Suppressor macrophage (primary cell): ENCODE results near the gene MOSPD2.

Experiments used
- DNase-seq, 4 experiments: peaks; one replicate each; pipeline ENCODE4 v3.0.0-alpha.2; 2020 to 2022

Gene MOSPD2

GRCh38 chrX:14916017-14916674, 42.9 kb downstream of the MOSPD2 start:
- DNase-seq, result no peak

- DNase-seq, result no peak
Observed at GRCh38 chrX:14919407-14919806, 46.2 kb downstream of the MOSPD2 start.

GRCh38 chrX:14920196-14920595, 47.0 kb downstream of the MOSPD2 start:
- no peak for DNase-seq

GRCh38 chrX:14922437-14922836, 49.2 kb downstream of the MOSPD2 start:
- DNase-seq, result no peak

GRCh38 chrX:14923761-14924160, 50.5 kb downstream of the MOSPD2 start:
- no peak for DNase-seq

GRCh38 chrX:14926471-14926870, 53.2 kb downstream of the MOSPD2 start:
- DNase-seq, result no peak

GRCh38 chrX:14927401-14927800, 54.2 kb downstream of the MOSPD2 start:
- no peak for DNase-seq

- no peak for DNase-seq
Observed at GRCh38 chrX:14930663-14931062, 57.4 kb downstream of the MOSPD2 start.

- no peak for DNase-seq
Observed at GRCh38 chrX:14932136-14932535, 58.9 kb downstream of the MOSPD2 start.

- no peak for DNase-seq
Observed at GRCh38 chrX:14934423-14934822, 61.2 kb downstream of the MOSPD2 start.

- peak; percentile 46 to 76 (median 71) for DNase-seq
Observed at GRCh38 chrX:14936561-14936960, 63.3 kb downstream of the MOSPD2 start.

- no peak for DNase-seq
Observed at GRCh38 chrX:14939644-14940043, 66.4 kb downstream of the MOSPD2 start.

- DNase-seq, result no peak
Observed at GRCh38 chrX:14941301-14941700, 68.1 kb downstream of the MOSPD2 start.

GRCh38 chrX:14942341-14942740, 69.1 kb downstream of the MOSPD2 start:
- DNase-seq, result no peak

- no peak for DNase-seq
Observed at GRCh38 chrX:14943962-14944361, 70.7 kb downstream of the MOSPD2 start.

- DNase-seq, result no peak
Observed at GRCh38 chrX:14946606-14947155, 73.5 kb downstream of the MOSPD2 start.

GRCh38 chrX:14948691-14949090, 75.5 kb downstream of the MOSPD2 start:
- no peak for DNase-seq

- no peak for DNase-seq
Observed at GRCh38 chrX:14956813-14957582, 83.8 kb downstream of the MOSPD2 start.

GRCh38 chrX:14963447-14964236, 90.4 kb downstream of the MOSPD2 start:
- no peak for DNase-seq

- DNase-seq, result no peak
Observed at GRCh38 chrX:14964500-14964899, 91.3 kb downstream of the MOSPD2 start.
